Neural progenitor cell (in vitro differentiated cells): ENCODE measurements around the gene MITF. TPM values are rescaled to one million over a fixed set of nuclear protein-coding genes. Genes with fewer than 3 reads are reported as not detected.

ENCODE experiments used
- DNase-seq: peaks from one replicate; pipeline ENCODE4 v3.0.0-alpha.2; 2016; ENCODE audit warnings: low spot score
- H2AFZ ChIP-seq: fragments of 200-600 bp; sonication (generic); replicated peaks from 2 replicates; pipeline ENCODE4 v1.6.1; 2016; ENCODE audit warnings: antibody characterized with exemption
- H3F3A ChIP-seq: fragments of 200-600 bp; sonication (generic); 2 replicates; pipeline ENCODE4 v1.6.1; 2016; ENCODE audit warnings: antibody characterized with exemption, low read depth
- H3K27ac ChIP-seq: fragments of 200-600 bp; sonication (generic); 2 replicates; pipeline ENCODE4 v1.5.1; 2016; ENCODE audit warnings: mild to moderate bottlenecking
- H3K27me3 ChIP-seq: fragments of 200-600 bp; sonication (generic); 2 replicates; pipeline ENCODE4 v1.6.1; 2016; ENCODE audit warnings: mild to moderate bottlenecking, moderate library complexity
- H3K36me3 ChIP-seq: fragments of 200-600 bp; sonication (generic); 2 replicates; pipeline ENCODE4 v1.5.1; 2016
- H3K4me1 ChIP-seq: fragments of 200-600 bp; sonication (generic); 2 replicates; pipeline ENCODE4 v1.6.1; 2016; ENCODE audit warnings: mixed run types
- H3K4me2 ChIP-seq: fragments of 200-600 bp; sonication (generic); 2 replicates; pipeline ENCODE4 v1.6.1; 2016
- H3K4me3 ChIP-seq: fragments of 200-600 bp; sonication (generic); 2 replicates; pipeline ENCODE4 v1.5.1; 2016
- H3K79me2 ChIP-seq: fragments of 200-600 bp; sonication (generic); 2 replicates; pipeline ENCODE4 v1.6.1; 2016; ENCODE audit warnings: low read depth
- H3K9ac ChIP-seq: fragments of 200-600 bp; sonication (generic); 2 replicates; pipeline ENCODE4 v1.6.1; 2016
- H3K9me3 ChIP-seq: fragments of 200-600 bp; sonication (generic); 2 replicates; pipeline ENCODE4 v1.5.1; 2016; ENCODE audit warnings: low read depth
- H4K20me1 ChIP-seq: fragments of 200-600 bp; sonication (generic); 2 replicates; pipeline ENCODE4 v1.6.1; 2016; ENCODE audit warnings: low read depth
- H3K27ac Mint-ChIP-seq: 3 replicates; pipeline ENCODE4 v1.8.0; 2021; ENCODE audit warnings: mixed read lengths
- H3K27me3 Mint-ChIP-seq: 2 replicates; pipeline ENCODE4 v1.8.0; 2022; ENCODE audit warnings: low read depth, mild to moderate bottlenecking, inconsistent platforms, moderate library complexity, mixed read lengths; ENCODE audit not compliant: insufficient read depth
- H3K36me3 Mint-ChIP-seq: 3 replicates; pipeline ENCODE4 v1.8.0; 2021; ENCODE audit warnings: mixed read lengths
- H3K4me1 Mint-ChIP-seq: 3 replicates; pipeline ENCODE4 v1.8.0; 2021; ENCODE audit warnings: mixed read lengths
- H3K4me3 Mint-ChIP-seq: 3 replicates; pipeline ENCODE4 v1.8.0; 2021; ENCODE audit warnings: mild to moderate bottlenecking, moderate library complexity, mixed read lengths
- H3K9me3 Mint-ChIP-seq: 3 replicates; pipeline ENCODE4 v1.8.0; 2020; ENCODE audit warnings: mixed read lengths
- CTCF ChIP-seq: fragments of 200-600 bp; sonication (generic); IDR thresholded peaks from 2 replicates; pipeline ENCODE4 v1.5.1; 2017; ENCODE audit warnings: antibody characterized with exemption, mild to moderate bottlenecking
- EZH2 ChIP-seq: fragments of 200-600 bp; sonication (generic); IDR thresholded peaks from 2 replicates; pipeline ENCODE4 v1.6.1; 2017; ENCODE audit warnings: antibody characterized with exemption, mild to moderate bottlenecking, moderate library complexity
- EZH2phosphoT487 ChIP-seq: fragments of 200-600 bp; sonication (generic); IDR thresholded peaks from 2 replicates; pipeline ENCODE4 v1.6.1; 2017; ENCODE audit warnings: antibody characterized with exemption
- total RNA-seq: library from RNA; depleted of rRNA; stranded (reverse); fragments of >200 nt; gene quantifications from 2 replicates; pipeline ENCODE4 v1.2.3, GENCODE V29; 2015; ENCODE audit warnings: low replicate concordance

MITF gene
- total RNA-seq, 1 donor from 2014 or later = not detected

GRCh38 chr3:69844706-69845105, 105.4 kb downstream of the MITF start:
- no peaks in the 10 kb centered on the region for H3K9me3 Mint-ChIP-seq
- no peaks in the 10 kb centered on the region for H3K27me3 Mint-ChIP-seq
- no peaks in the 10 kb centered on the region for H3K79me2 ChIP-seq
- no peak overlapping the region for H3K4me3 ChIP-seq
- no peaks in the 10 kb centered on the region for H3K4me1 ChIP-seq
- no peak overlapping the region for H3K4me3 Mint-ChIP-seq
- H3K9me3 ChIP-seq = no peaks in the 10 kb centered on the region
- no peak overlapping the region for H3K27ac Mint-ChIP-seq
- no peak overlapping the region for H3K27ac ChIP-seq
- H4K20me1 ChIP-seq = no peaks in the 10 kb centered on the region
- H3K27me3 ChIP-seq = no peaks in the 10 kb centered on the region
- H3K36me3 ChIP-seq = no peaks in the 10 kb centered on the region
- DNase-seq = no peak
- no peaks in the 10 kb centered on the region for H3K4me1 Mint-ChIP-seq
- H2AFZ ChIP-seq = no peak overlapping the region
- TF ChIP-seq CTCF = no peak
- no peak for TF ChIP-seq EZH2phosphoT487
- H3F3A ChIP-seq = no peaks in the 10 kb centered on the region
- H3K9ac ChIP-seq = no peak overlapping the region
- H3K4me2 ChIP-seq = no peak overlapping the region
- no peaks in the 10 kb centered on the region for H3K36me3 Mint-ChIP-seq

DNA sequence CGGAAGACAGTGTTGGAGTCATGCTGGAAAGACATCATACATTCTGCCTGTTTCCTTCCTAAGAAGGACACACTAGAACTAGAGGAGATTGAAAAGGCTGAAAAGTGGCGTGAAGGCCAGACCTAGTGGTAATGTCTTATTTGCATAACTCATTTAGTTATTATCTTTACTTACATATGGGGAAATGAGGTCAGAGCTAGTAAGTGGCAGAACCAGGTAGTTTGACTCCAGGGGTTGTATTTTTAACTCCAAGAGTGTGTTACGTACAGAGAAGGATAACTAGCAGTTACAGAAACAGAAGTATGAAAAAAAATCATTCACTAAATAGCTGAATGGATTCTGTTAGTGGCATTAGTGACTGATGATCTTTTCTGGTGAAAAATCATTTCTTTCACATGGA, 108.0 kb downstream of the MITF start:
- Histone ChIP-seq H2AFZ (no peak overlapping the region), H3K27me3 (no peaks in the 10 kb centered on the region), H3F3A (no peaks in the 10 kb centered on the region), H4K20me1 (no peaks in the 10 kb centered on the region), H3K9me3 (no peaks in the 10 kb centered on the region), H3K9ac (no peak overlapping the region), H3K27ac (no peak overlapping the region), H3K79me2 (no peaks in the 10 kb centered on the region), H3K4me2 (no peak overlapping the region), H3K4me3 (no peak overlapping the region), H3K36me3 (no peaks in the 10 kb centered on the region), H3K4me1 (no peaks in the 10 kb centered on the region)
- H3K27me3 Mint-ChIP-seq = no peaks in the 10 kb centered on the region
- no peak for DNase-seq
- no peaks in the 10 kb centered on the region for H3K36me3 Mint-ChIP-seq
- H3K4me3 Mint-ChIP-seq = no peak overlapping the region
- H3K9me3 Mint-ChIP-seq = no peaks in the 10 kb centered on the region
- no peaks in the 10 kb centered on the region for H3K4me1 Mint-ChIP-seq
- no peak for TF ChIP-seq EZH2phosphoT487
- no peak for TF ChIP-seq EZH2
- no peak for TF ChIP-seq CTCF
- no peak overlapping the region for H3K27ac Mint-ChIP-seq

DNA sequence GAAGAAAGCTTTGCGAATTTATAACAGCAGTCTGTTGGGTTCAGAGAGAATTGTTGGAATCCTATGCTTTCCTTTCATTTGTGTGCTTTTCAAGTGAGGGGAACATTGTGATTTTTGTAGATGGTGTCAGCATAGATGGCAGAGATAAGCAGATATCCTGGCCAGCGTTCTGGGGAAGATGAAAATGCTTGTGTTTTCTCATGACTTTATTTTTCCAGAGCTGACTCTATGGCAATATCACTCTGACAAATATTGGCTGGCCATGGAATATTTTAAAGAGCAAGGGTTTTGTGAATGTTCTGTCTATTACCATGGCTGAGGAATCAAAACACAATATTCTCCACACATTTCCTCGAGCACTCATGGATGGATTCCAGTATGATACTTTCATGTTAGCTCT, 108.8 kb downstream of the MITF start:
- Mint-ChIP-seq H3K4me1 (no peaks in the 10 kb centered on the region), H3K27ac (no peak overlapping the region), H3K36me3 (no peaks in the 10 kb centered on the region), H3K9me3 (no peaks in the 10 kb centered on the region), H3K4me3 (no peak overlapping the region), H3K27me3 (no peaks in the 10 kb centered on the region)
- Histone ChIP-seq H3K79me2 (no peaks in the 10 kb centered on the region), H4K20me1 (no peaks in the 10 kb centered on the region), H3K4me1 (no peaks in the 10 kb centered on the region), H3K36me3 (no peaks in the 10 kb centered on the region), H3K27ac (no peak overlapping the region), H3F3A (no peaks in the 10 kb centered on the region), H3K9ac (no peak overlapping the region), H3K9me3 (no peaks in the 10 kb centered on the region), H3K4me3 (no peak overlapping the region), H3K4me2 (no peak overlapping the region), H3K27me3 (no peaks in the 10 kb centered on the region), H2AFZ (no peak overlapping the region)
- no peak for DNase-seq
- TF ChIP-seq CTCF = no peak
- TF ChIP-seq EZH2phosphoT487 = no peak

DNA sequence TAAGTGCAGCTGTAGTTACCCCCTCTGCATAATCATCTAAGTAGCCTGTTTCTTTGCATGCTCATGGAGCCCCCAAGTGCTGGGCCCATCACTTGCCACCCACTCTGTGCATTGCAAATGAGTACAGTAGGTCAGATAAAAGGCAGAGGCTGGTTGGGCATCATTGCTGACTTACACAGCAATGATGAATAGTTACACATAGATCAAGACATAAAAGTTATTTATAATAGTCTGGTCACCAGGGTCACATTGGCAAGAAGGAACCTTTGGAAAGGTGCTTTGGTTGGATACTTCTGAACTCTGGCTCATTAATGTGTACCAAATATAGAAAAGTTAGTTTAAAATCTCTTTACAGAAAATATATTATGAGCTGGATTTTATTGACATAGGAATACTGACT, 111.6 kb downstream of the MITF start:
- H3K27ac ChIP-seq = no peak overlapping the region
- H3K79me2 ChIP-seq = no peaks in the 10 kb centered on the region
- H3K4me3 Mint-ChIP-seq = no peak overlapping the region
- H2AFZ ChIP-seq = no peak overlapping the region
- no peaks in the 10 kb centered on the region for H4K20me1 ChIP-seq
- no peaks in the 10 kb centered on the region for H3K36me3 ChIP-seq
- no peak overlapping the region for H3K4me2 ChIP-seq
- H3K9me3 Mint-ChIP-seq = no peaks in the 10 kb centered on the region
- TF ChIP-seq EZH2 (no peak), EZH2phosphoT487 (no peak), CTCF (no peak)
- H3K36me3 Mint-ChIP-seq = no peaks in the 10 kb centered on the region
- H3K9me3 ChIP-seq = no peaks in the 10 kb centered on the region
- no peak for DNase-seq
- no peak overlapping the region for H3K27ac Mint-ChIP-seq
- no peak overlapping the region for H3K4me3 ChIP-seq
- H3K4me1 Mint-ChIP-seq = peaks cover 5% of the 10 kb centered on the region
- no peaks in the 10 kb centered on the region for H3K27me3 ChIP-seq
- no peak overlapping the region for H3K9ac ChIP-seq
- no peaks in the 10 kb centered on the region for H3K4me1 ChIP-seq
- H3K27me3 Mint-ChIP-seq = no peaks in the 10 kb centered on the region
- no peaks in the 10 kb centered on the region for H3F3A ChIP-seq
